HCT116 (cell line): ENCODE results near the gene SUFU. TPM values are rescaled to one million over a fixed set of nuclear protein-coding genes. Genes with fewer than 3 reads are reported as not detected.

ENCODE experiments used
- ATAC-seq: fragments of 200-7000 bp; cut with Tn5 transposase; 2 replicates; pipeline ENCODE4 v1.9.1; 2020; ENCODE audit warnings: mild to moderate bottlenecking, moderate library complexity
- BruUV-seq: library from RNA; stranded (reverse); fragments of 400-500 nt; replicated peaks from 2 replicates; lab custom pipeline; 2021; lab: Mats Ljungman, UMichigan
- CTCF ChIA-PET: fragments of 300-600 bp; sonication (Branson Sonifier 250); formaldehyde crosslinking; loops from one replicate; lab custom pipeline; 2021; ENCODE audit warnings: antibody characterized with exemption; lab: Charles Lee
- POLR2A ChIA-PET: fragments of 300-600, 350-600 bp; sonication (Branson Sonifier 250); formaldehyde crosslinking; loops from one replicate; lab custom pipeline; 2021; ENCODE audit warnings: antibody characterized with exemption; lab: Charles Lee
- RAD21 ChIA-PET, 2 experiments: fragments of 300-600 bp; sonication (Branson Sonifier 250); formaldehyde crosslinking; loops; one replicate each; lab custom pipeline; 2023; ENCODE audit warnings: low total read pairs in 2 of 2; ENCODE audit not compliant: uncharacterized antibody in 2 of 2, unreplicated experiment in 2 of 2, low non-redundant PET in 1 of 2; lab: Charles Lee
- DNase-seq: peaks from one replicate; pipeline ENCODE4 v3.0.0-alpha.2; 2010; ENCODE audit warnings: low read depth, low spot score
- H2AFZ ChIP-seq: fragments of 200-600 bp; shearing (Covaris generic), sonication (generic); 2 replicates; pipeline ENCODE4 v1.6.1; 2017; ENCODE audit warnings: low read depth, mixed run types, mixed read lengths, antibody characterized with exemption, low read length; ENCODE audit not compliant: poor library complexity, severe bottlenecking
- H3K27ac ChIP-seq: 2 replicates; pipeline ENCODE4 v1.5.1; 2012; ENCODE audit warnings: low read depth, low read length
- H3K27me3 ChIP-seq: fragments of 200-600 bp; sonication (generic); 2 replicates; pipeline ENCODE4 v1.6.1; 2016; ENCODE audit warnings: mixed run types, low read length, mixed read lengths; ENCODE audit not compliant: insufficient read depth
- H3K36me3 ChIP-seq, 2 experiments: fragments of 200-500 bp in 1 of 2; fragments of 200-600 bp in 1 of 2; sonication (Bioruptor generic) in 1 of 2; sonication (generic) in 1 of 2; 2 replicates each; pipeline versions ENCODE4 v1.5.1 to v1.6.1; 2014 to 2016; ENCODE audit warnings: low read length in 2 of 2, inconsistent platforms in 1 of 2, mixed read lengths in 1 of 2, mixed run types in 1 of 2; ENCODE audit not compliant: insufficient read depth in 2 of 2, control insufficient read depth in 1 of 2
- H3K4me1 ChIP-seq, 2 experiments: fragments of 200-600 bp in 1 of 2; sonication (generic) in 1 of 2; 2 replicates each; pipeline versions ENCODE4 v1.5.1 to v1.6.1; 2012 to 2017; ENCODE audit warnings: low read length in 2 of 2, inconsistent platforms in 1 of 2, mild to moderate bottlenecking in 1 of 2, mixed read lengths in 1 of 2, mixed run types in 1 of 2, moderate library complexity in 1 of 2; ENCODE audit not compliant: insufficient read depth in 2 of 2, control insufficient read depth in 1 of 2
- H3K4me2 ChIP-seq: fragments of 200-600 bp; sonication (generic); 2 replicates; pipeline ENCODE4 v1.6.1; 2017; ENCODE audit warnings: mixed run types, low read length, mixed read lengths
- H3K4me3 ChIP-seq, 2 experiments: fragments of 200-600 bp in 1 of 2; sonication (generic) in 1 of 2; replicated peaks in 1 of 2; 2 replicates each; pipeline ENCODE4 v1.5.1; 2011 to 2016; ENCODE audit warnings: low read length in 2 of 2, control low read depth in 1 of 2, low read depth in 1 of 2, mild to moderate bottlenecking in 1 of 2, mixed read lengths in 1 of 2, mixed run types in 1 of 2
- H3K79me2 ChIP-seq: fragments of 200-600 bp; sonication (generic); 2 replicates; pipeline ENCODE4 v1.6.1; 2017; ENCODE audit warnings: mild to moderate bottlenecking, mixed run types, low read length, moderate library complexity, mixed read lengths; ENCODE audit not compliant: insufficient read depth
- H3K9ac ChIP-seq: fragments of 200-600 bp; sonication (generic); 2 replicates; pipeline ENCODE4 v1.6.1; 2016; ENCODE audit warnings: low read length, mixed read lengths
- H3K9me2 ChIP-seq: fragments of 200-600 bp; sonication (generic), shearing (Covaris generic); 2 replicates; pipeline ENCODE4 v1.6.1; 2017; ENCODE audit warnings: mixed run types, mild to moderate bottlenecking, moderate library complexity; ENCODE audit not compliant: insufficient read depth
- H3K9me3 ChIP-seq, 2 experiments: fragments of 200-500 bp in 1 of 2; fragments of 200-600 bp in 1 of 2; sonication (Bioruptor generic) in 1 of 2; sonication (generic) in 1 of 2; 2 replicates each; pipeline ENCODE4 v1.6.1; 2014 to 2017; ENCODE audit warnings: low read length in 2 of 2, mixed read lengths in 2 of 2, inconsistent platforms in 1 of 2, low read depth in 1 of 2, mild to moderate bottlenecking in 1 of 2, mixed run types in 1 of 2, moderate library complexity in 1 of 2; ENCODE audit not compliant: control insufficient read depth in 1 of 2, insufficient read depth in 1 of 2
- H4K20me1 ChIP-seq: fragments of 200-600 bp; sonication (generic), shearing (Covaris generic); 2 replicates; pipeline ENCODE4 v1.6.1; 2017; ENCODE audit warnings: mixed run types, mild to moderate bottlenecking, moderate library complexity; ENCODE audit not compliant: insufficient read depth
- CBX3 ChIP-seq: IDR thresholded peaks from 2 replicates; pipeline ENCODE4 v1.6.1; 2012; ENCODE audit warnings: low read depth
- CEBPB ChIP-seq: IDR thresholded peaks from 2 replicates; pipeline ENCODE4 v1.6.1; 2012; ENCODE audit warnings: low read depth
- EGR1 ChIP-seq: IDR thresholded peaks from 2 replicates; pipeline ENCODE4 v1.6.1; 2012; ENCODE audit warnings: low read depth
- ELF1 ChIP-seq: IDR thresholded peaks from 2 replicates; pipeline ENCODE4 v1.6.1; 2012; ENCODE audit warnings: low read depth, borderline replicate concordance
- FOSL1 ChIP-seq: IDR thresholded peaks from 2 replicates; pipeline ENCODE4 v1.6.1; 2012; ENCODE audit warnings: low read depth
- JUND ChIP-seq: IDR thresholded peaks from 2 replicates; pipeline ENCODE4 v1.6.1; 2012
- POLR2A ChIP-seq: IDR thresholded peaks from 2 replicates; pipeline ENCODE4 v1.7.0; 2011; ENCODE audit warnings: borderline replicate concordance; ENCODE audit not compliant: insufficient read depth, insufficient read length; ENCODE audit errors: extremely low read depth
- POLR2AphosphoS5 ChIP-seq: IDR thresholded peaks from 2 replicates; pipeline ENCODE4 v1.6.1; 2011; ENCODE audit warnings: mild to moderate bottlenecking, low read depth, low read length, moderate library complexity
- RAD21 ChIP-seq: IDR thresholded peaks from 2 replicates; pipeline ENCODE4 v1.6.1; 2012; ENCODE audit warnings: low read depth, mild to moderate bottlenecking
- SIN3A ChIP-seq: IDR thresholded peaks from 2 replicates; pipeline ENCODE4 v1.6.1; 2012; ENCODE audit warnings: low read depth
- SP1 ChIP-seq: IDR thresholded peaks from 2 replicates; pipeline ENCODE4 v1.6.1; 2012; ENCODE audit warnings: low read depth
- SRF ChIP-seq: IDR thresholded peaks from 2 replicates; pipeline ENCODE4 v1.6.1; 2012; ENCODE audit warnings: low read depth
- TCF7L2 ChIP-seq: IDR thresholded peaks from 2 replicates; pipeline ENCODE4 v1.7.0; 2011; ENCODE audit warnings: borderline replicate concordance, inconsistent platforms; ENCODE audit not compliant: insufficient read depth, insufficient read length; ENCODE audit errors: extremely low read depth
- YY1 ChIP-seq: IDR thresholded peaks from 2 replicates; pipeline ENCODE4 v1.6.1; 2011; ENCODE audit warnings: low read length, low read depth, moderate library complexity, mild to moderate bottlenecking; ENCODE audit not compliant: insufficient replicate concordance; ENCODE audit errors: extremely low read depth
- ZBTB33 ChIP-seq: IDR thresholded peaks from 2 replicates; pipeline ENCODE4 v1.6.1; 2011; ENCODE audit warnings: mild to moderate bottlenecking, low read length, moderate library complexity; ENCODE audit not compliant: insufficient replicate concordance; ENCODE audit errors: extremely low read depth
- ZFX ChIP-seq: fragments of 450-650 bp; IDR thresholded peaks from 2 replicates; pipeline ENCODE4 v1.6.1; 2017
- ZNF274 ChIP-seq: fragments of 200-500 bp; sonication (Bioruptor generic); IDR thresholded peaks from 2 replicates; pipeline ENCODE4 v1.6.1; 2014; ENCODE audit warnings: mild to moderate bottlenecking, low read depth, low read length, inconsistent platforms
- intact Hi-C: fragments of 100-400 bp; cut with micrococcal nuclease; formaldehyde crosslinking; loops from 2 replicates; pipeline ENCODE4 v1.10.0; 2022
- total RNA-seq: library from RNA; stranded (reverse); gene quantifications from one replicate; pipeline ENCODE4 v1.2.1, GENCODE V29; 2021; ENCODE audit not compliant: unreplicated experiment
- TF ChIP-seq, protein P1 (sequence below): IDR thresholded peaks from 2 replicates; pipeline ENCODE4 v1.6.1; 2012

SUFU gene
- total RNA-seq, 1 experiment from 2014 or later, result 18.8 TPM

DNA sequence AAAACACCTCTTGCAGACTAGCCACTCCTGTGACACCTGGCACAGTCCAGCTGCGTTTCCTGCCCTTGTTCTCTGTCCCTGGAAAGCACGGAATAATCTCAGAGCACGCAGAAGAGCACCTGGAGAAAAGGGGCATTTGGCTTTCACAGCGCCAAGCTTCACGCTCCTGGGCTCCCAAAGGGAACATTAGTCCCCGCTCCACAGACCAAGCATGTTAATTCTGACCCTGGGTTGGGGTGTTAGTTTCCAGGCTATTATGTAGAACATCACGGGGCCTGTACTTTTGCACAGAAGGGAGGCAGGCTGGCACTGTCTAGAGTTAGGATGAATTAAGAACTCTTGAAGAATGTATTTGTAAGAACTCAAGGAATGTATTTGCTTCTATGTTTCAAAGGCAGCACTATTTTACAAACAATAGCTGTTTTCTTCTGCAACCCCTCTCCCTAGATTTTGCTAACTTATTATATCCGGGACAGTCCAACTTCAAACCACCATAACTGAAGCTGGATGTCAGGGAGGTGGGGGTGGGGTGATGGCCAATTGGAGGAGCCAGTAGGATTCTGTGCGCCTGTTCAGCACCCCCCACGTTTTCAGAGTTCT lies 78.3 kb downstream of the SUFU start:
- no peaks in the 10 kb centered on the region for H3K9me3 ChIP-seq
- POLR2A ChIA-PET, result no interaction called here
- no TSS peak for BruUV-seq
- H3K4me2 ChIP-seq, result no peak overlapping the region
- TF ChIP-seq ZBTB33, result no peak
- no peak for TF ChIP-seq YY1
- TF ChIP-seq, protein P1, sequence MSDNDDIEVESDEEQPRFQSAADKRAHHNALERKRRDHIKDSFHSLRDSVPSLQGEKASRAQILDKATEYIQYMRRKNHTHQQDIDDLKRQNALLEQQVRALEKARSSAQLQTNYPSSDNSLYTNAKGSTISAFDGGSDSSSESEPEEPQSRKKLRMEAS, result no peak
- no peak for TF ChIP-seq EGR1
- TF ChIP-seq SRF, result no peak
- TF ChIP-seq FOSL1, result no peak
- no peak for TF ChIP-seq CBX3
- TF ChIP-seq JUND, result no peak
- no peak for TF ChIP-seq RAD21
- TF ChIP-seq CEBPB, result no peak
- TF ChIP-seq POLR2A, result no peak
- TF ChIP-seq ZNF274, result no peak
- TF ChIP-seq SIN3A, result no peak
- no peak for TF ChIP-seq SP1
- TF ChIP-seq POLR2AphosphoS5, result no peak
- TF ChIP-seq ELF1, result no peak
- TF ChIP-seq ZFX, result no peak
- no peak for TF ChIP-seq TCF7L2
- TF ChIP-seq, all 23 proteins: peak for 0
- Histone ChIP-seq H3K4me1 (peaks cover 0 to 3% of the 10 kb centered on the region in 2 experiments; a peak in 1 of 4 replicates), H3K36me3 (no peaks in the 10 kb centered on the region), H3K9ac (no peak overlapping the region), H3K79me2 (no peaks in the 10 kb centered on the region), H3K27me3 (no peaks in the 10 kb centered on the region), H3K4me3 (no peak overlapping the region), H3K9me2 (no peaks in the 10 kb centered on the region), H2AFZ (no peak overlapping the region), H3K27ac (no peak overlapping the region), H4K20me1 (no peaks in the 10 kb centered on the region)
- ATAC-seq, result no peak
- intact Hi-C loops, result no loop called here
- ChIA-PET RAD21 (no interaction called here), CTCF (interaction anchor here (2.2 to 3.8 kb wide), 4 partner anchors 74 to 352 kb away, joined by 12 to 103 read pairs (median 46); partner anchors contain the start of genes ACTR1A and SUFU)
- no peak for DNase-seq
